HG03175 (cell line): Measurements from ENCODE around the gene HCN2.

Experiments
- ATAC-seq: cut with Tn5 transposase; IDR thresholded peaks from one replicate; pipeline ENCODE4 v1.9.1; 2021; ENCODE audit warnings: mild to moderate bottlenecking, moderate library complexity; ENCODE audit not compliant: unreplicated experiment

The HCN2 gene

DNA sequence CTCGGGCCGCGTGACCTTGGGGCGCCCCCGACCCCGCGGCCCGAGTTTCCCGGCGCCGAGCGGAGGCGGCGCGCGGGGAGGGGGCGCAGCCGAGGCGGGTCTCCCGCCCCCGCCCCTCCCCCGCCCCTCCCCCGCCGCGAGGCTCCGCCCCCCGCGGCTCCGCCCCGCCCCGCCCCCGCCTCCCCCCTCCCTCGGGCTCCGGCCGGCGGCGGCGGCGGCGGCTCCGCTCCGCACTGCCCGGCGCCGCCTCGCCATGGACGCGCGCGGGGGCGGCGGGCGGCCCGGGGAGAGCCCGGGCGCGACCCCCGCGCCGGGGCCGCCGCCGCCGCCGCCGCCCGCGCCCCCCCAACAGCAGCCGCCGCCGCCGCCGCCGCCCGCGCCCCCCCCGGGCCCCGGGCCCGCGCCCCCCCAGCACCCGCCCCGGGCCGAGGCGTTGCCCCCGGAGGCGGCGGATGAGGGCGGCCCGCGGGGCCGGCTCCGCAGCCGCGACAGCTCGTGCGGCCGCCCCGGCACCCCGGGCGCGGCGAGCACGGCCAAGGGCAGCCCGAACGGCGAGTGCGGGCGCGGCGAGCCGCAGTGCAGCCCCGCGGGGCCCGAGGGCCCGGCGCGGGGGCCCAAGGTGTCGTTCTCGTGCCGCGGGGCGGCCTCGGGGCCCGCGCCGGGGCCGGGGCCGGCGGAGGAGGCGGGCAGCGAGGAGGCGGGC lies at the start of gene HCN2:
TSS of gene HCN2 (plus strand) at position 189 of the 703 bp plus-strand sequence. CDS start at position 254, 65 bp downstream.
- no peak for ATAC-seq

- no peak for ATAC-seq
These were observed 48.6 kb upstream of the HCN2 start for GRCh38 chr19:540867-541637.

DNA sequence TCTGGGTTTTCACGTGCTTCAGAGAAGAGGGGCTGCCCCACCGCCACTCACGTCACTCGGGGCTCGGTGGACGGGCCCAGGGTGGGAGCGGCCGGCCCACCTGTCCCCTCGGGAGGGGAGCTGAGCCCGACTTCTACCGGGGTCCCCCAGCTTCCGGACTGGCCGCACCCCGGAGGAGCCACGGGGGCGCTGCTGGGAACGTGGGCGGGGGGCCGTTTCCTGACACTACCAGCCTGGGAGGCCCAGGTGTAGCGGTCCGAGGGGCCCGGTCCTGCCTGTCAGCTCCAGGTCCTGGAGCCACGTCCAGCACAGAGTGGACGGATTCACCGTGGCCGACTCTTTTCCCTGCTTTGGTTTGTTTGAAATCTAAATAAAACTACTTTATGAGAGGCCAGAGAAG lies 48.0 kb upstream of the HCN2 start:
- ATAC-seq = no peak

DNA sequence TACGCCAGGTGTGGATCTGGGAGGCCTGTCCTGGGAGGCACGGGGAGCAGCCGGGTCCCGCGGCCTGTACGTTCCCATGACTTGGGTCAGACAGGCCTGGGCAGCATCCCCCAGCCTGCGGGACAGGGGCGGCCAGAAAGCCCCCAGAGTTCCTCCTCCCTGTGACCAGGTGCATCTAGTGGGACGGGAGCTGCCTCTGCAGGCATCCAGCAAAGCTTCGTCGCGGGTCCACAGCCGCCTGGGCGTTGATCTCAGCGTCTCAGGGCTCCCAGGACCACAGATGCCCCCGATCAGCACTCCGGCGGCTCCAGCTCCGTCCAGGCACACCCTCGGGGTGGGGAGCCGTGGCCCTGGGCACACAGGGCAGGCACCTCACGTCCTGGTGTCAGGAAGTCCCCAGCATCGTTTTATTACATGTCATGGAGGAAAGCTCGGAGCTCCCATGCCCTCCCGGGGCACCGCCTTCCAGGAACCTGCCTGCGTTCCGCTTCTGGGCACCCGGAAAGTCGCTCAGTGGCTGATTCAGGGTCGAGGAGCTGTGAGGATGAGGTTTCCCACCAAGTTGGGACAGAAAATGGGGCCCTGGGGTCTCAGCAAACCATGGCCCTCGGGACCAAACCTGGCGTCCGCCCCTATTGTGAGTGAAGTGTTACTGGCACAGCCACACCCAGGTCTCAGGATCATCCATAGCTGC lies 47.4 kb upstream of the HCN2 start:
- ATAC-seq = no peak

DNA sequence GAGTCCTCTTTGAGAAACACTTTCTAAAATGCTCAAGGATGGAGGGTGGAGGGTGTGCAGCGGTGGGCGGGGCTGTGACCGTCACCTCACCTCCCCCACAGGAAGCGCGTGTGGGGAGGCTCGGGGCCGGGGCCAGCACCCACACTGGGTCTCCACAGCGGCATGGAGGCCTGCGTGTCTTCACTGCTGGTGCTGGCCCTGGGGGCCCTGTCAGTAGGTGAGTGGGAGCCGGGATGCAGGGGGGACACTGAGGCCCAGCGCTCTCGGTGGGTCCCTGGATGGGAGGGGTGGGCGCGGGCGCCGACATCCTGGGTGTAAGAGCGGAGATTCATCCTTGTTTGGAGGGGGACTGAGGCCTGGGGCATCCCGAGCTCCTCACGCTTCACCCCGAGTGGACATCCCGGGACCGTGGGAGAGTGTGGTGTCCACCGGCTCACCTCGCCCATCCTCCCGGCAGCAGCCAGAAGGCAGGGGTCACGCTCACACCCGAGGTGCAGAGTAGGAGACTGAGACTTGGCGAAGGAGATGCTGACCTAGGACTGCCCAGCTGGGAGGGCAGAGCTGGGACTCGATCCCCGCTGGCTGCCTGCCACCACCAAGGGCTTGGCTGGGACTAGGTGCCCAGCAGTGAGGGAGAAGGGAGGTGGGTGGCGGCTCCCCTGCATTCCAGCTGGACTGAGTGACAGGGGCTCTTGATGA lies 45.6 kb upstream of the HCN2 start, which contains the start of gene GZMM:
TSS of gene GZMM (plus strand) at position 144 of the 699 bp plus-strand sequence. CDS start at position 163, 19 bp downstream.
- no peak for ATAC-seq

- ATAC-seq = no peak
These were observed 42.6 kb upstream of the HCN2 start for GRCh38 chr19:547117-547516.

DNA sequence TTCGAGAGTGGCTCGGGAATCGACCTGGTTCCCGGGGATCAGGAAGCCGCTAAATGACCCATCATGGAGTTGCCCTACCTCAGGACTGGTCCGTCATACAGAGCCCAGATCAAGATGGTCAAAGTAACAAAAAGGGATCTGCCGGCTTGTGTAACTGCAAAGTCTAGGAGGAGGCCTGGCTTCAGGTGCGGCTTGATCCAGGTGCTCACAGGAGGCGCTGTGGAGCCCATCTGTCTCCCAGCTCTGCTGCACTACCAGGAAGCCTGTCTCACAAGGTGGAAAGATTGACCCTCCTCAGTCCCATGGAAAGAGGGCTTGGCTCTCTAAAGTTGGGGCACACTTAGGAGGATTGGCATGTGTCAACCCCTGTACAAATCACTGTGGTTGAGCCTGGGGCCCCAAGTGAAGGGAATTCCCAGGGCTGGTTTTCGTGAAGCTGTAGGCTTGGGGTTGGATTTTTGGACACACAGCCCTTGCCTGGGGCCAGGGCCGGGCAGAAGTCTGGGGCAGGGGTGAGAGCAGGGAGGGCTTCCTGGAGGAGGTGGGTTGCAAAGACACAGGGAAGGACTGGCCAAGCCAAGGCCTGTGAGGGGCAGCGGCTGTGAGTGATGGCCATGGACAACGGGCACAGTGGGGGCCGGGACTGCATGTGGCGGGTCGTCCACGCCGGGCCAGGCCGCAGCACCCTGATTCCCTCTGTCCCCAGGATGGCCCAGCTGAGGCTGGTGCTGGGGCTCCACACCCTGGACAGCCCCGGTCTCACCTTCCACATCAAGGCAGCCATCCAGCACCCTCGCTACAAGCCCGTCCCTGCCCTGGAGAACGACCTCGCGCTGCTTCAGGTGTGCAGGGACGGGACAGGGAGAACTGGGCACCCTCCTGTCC lies 41.6 kb upstream of the HCN2 start:
- no peak for ATAC-seq

GRCh38 chr19:548886-549830 lies 40.5 kb upstream of the HCN2 start:
- ATAC-seq = no peak

GRCh38 chr19:554817-555216 lies 34.9 kb upstream of the HCN2 start:
- ATAC-seq = no peak

GRCh38 chr19:555474-555808 lies 34.2 kb upstream of the HCN2 start:
- no peak for ATAC-seq

GRCh38 chr19:556611-557382 lies 32.9 kb upstream of the HCN2 start:
- no peak for ATAC-seq

DNA sequence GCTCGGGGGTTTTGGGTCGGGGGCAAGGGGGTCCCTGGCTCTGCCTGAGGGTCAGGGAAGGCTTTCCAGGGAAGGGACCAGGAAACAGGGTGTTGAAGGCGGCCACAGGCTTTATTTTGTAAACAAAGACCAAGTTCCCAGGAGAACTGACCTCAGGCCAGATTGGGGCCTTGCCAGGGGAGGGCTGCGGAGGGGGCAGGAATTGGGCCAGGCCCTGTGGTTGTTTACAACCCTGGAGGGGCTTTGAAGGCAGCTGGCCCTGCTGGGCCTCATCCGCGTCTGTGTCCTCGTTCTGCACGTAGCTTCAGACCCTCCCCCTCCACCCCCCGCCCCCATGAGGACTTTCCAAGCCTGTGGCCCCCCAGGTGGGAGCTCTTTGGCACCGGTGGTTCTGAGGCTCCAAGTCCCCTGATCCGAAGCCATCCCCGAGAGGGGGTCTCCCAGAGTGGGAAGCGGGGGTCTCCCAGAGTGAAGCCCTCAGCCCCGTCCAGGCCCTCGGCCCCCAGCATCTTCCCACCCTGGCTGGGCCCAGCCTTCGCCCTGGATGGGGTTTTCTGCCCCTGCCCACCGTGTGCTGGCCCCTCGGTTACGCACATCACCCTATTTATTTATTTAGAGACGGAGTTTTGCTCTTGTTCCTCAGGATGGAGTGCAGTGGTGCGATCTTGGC lies 30.8 kb upstream of the HCN2 start:
- ATAC-seq = no peak

DNA sequence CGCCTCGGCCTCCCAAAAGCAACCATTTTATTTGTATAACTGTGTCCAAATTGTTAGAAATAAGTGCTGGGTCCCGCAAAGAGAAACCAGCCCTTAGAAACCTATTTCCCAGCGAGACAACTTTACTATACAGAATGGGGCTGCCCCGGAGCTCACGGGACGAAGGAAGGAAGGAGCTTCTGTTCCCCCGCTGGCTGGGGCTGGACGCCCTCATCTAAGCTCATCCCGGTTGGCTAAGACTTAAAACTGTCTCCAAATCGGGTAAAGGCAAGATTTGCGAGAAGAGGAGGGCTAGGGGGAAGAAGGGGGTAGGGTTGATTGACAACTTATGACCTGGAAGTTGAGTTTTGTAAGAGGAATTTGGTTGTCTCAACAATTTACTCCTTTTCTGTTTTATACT lies 29.6 kb upstream of the HCN2 start:
- no peak for ATAC-seq

GRCh38 chr19:566403-566802 lies 23.3 kb upstream of the HCN2 start:
- no peak for ATAC-seq

- ATAC-seq = no peak
These were observed 22.8 kb upstream of the HCN2 start for GRCh38 chr19:566844-567243.

- no peak for ATAC-seq
These were observed 22.3 kb upstream of the HCN2 start for GRCh38 chr19:567296-567900.

DNA sequence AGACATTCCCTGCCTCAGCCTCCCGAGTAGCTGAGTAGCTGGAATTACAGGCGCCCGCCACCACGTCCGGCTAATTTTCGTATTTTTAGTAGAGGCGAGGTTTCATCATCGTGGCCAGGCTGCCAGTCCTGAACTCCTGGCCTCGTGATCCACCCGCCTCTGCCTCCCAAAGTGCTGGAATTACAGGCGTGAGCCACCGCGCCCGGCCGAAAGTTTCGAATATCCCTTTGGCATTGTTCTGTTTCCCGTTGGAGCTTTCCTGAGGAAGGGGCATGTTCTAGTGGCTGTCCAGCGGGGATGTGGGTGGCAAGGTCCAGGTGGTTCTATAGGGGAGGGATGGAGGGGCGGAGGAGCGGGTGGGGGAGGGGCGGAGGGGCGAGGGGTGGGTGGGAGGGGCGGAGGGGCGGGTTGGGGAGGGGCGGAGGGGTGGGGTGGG lies 19.4 kb upstream of the HCN2 start:
- ATAC-seq = no peak
